ENCODE measurements around the gene EFEMP1.

DNA sequence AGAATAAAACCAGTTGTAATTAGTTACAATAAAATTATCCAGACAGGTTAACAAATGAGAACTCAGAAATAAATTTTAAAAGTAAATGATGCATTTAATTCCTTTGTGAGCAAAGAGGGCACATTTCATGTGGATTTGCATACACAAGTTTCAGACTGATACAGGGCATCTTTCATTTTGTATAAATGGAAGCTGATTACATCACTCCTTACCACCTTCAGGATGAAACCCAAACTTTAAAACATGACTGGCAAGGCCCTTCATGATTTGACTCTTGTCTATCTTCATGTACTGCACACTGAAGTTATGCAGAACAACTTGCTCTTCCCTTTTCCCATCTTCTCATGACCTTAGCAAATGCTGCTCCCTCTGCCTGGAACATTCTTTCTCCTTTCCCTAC, 26.9 kb downstream of the EFEMP1 start:
- no peak for TF ChIP-seq DPF2 (IDR thresholded peaks at IDR 0.05)
- TF ChIP-seq, protein P1, sequence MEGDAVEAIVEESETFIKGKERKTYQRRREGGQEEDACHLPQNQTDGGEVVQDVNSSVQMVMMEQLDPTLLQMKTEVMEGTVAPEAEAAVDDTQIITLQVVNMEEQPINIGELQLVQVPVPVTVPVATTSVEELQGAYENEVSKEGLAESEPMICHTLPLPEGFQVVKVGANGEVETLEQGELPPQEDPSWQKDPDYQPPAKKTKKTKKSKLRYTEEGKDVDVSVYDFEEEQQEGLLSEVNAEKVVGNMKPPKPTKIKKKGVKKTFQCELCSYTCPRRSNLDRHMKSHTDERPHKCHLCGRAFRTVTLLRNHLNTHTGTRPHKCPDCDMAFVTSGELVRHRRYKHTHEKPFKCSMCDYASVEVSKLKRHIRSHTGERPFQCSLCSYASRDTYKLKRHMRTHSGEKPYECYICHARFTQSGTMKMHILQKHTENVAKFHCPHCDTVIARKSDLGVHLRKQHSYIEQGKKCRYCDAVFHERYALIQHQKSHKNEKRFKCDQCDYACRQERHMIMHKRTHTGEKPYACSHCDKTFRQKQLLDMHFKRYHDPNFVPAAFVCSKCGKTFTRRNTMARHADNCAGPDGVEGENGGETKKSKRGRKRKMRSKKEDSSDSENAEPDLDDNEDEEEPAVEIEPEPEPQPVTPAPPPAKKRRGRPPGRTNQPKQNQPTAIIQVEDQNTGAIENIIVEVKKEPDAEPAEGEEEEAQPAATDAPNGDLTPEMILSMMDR (IDR thresholded peaks at IDR 0.05 in 2 of 3, conservative IDR thresholded peaks at IDR 0.05 in 1 of 3; ENCODE audit: control insufficient read depth in 2 of 3, extremely low read depth in 1 of 3, insufficient read depth in 1 of 3, low read depth in 3 of 3, low read length in 3 of 3): no peak
